Tibial nerve (tissue), 4 donors: ENCODE measurements around the gene CCDC110.
A peak's percentile ranks its signal among the peaks of the same experiment; 100 is the strongest.

ENCODE experiments used
- CTCF ChIP-seq, 5 experiments: fragments of 200-600 bp in 3 of 5; fragments of 450-650 bp in 2 of 5; sonication (generic) in 3 of 5; IDR thresholded peaks; one replicate each; pipeline ENCODE4 v1.5.1; 2016 to 2019; ENCODE audit warnings: antibody characterized with exemption in 5 of 5, mild to moderate bottlenecking in 3 of 5, moderate library complexity in 2 of 5
- EP300 ChIP-seq, 2 donors: sonication (generic); formaldehyde crosslinking; IDR thresholded peaks; one replicate each; pipeline ENCODE4 v1.6.1; 2017; ENCODE audit warnings: antibody characterized with exemption in 2 of 2, mild to moderate bottlenecking in 1 of 2
- POLR2A ChIP-seq, 2 donors: fragments of 450-650 bp; IDR thresholded peaks; one replicate each; pipeline ENCODE4 v1.6.1; 2017; ENCODE audit warnings: antibody characterized with exemption in 2 of 2, mild to moderate bottlenecking in 2 of 2, moderate library complexity in 2 of 2

GRCh38 chr4:185425647-185426352 lies 45.7 kb downstream of the CCDC110 start, which contains the start of gene UFSP2:
- peak in 2 of 5 experiments; percentile 39 to 55 for TF ChIP-seq CTCF (IDR thresholded peaks at IDR 0.05)
- peak; percentile 64 to 86 for TF ChIP-seq POLR2A (IDR thresholded peaks at IDR 0.05)
- peak; percentile 97 for TF ChIP-seq EP300 (IDR thresholded peaks at IDR 0.05)
